Activated naive CD8-positive, alpha-beta T cell treated with anti-CD3 and anti-CD28 coated beads for 36 hours (primary cell): Measurements from ENCODE around the gene PTPN2. TPM values are rescaled to one million over a fixed set of nuclear protein-coding genes. Genes with fewer than 3 reads are reported as not detected.

ENCODE experiments used
- DNase-seq: peaks from one replicate; pipeline ENCODE4 v3.0.0; 2021
- H3K27ac Mint-ChIP-seq: one replicate; pipeline ENCODE4 v1.8.0; 2022; ENCODE audit warnings: mild to moderate bottlenecking, moderate library complexity, mixed read lengths
- H3K27me3 Mint-ChIP-seq: one replicate; pipeline ENCODE4 v1.8.0; 2022; ENCODE audit warnings: mild to moderate bottlenecking, mixed read lengths
- H3K36me3 Mint-ChIP-seq: one replicate; pipeline ENCODE4 v1.8.0; 2021; ENCODE audit warnings: mild to moderate bottlenecking, mixed read lengths
- H3K4me1 Mint-ChIP-seq: one replicate; pipeline ENCODE4 v1.8.0; 2021; ENCODE audit warnings: mixed read lengths
- H3K4me3 Mint-ChIP-seq: one replicate; pipeline ENCODE4 v1.8.0; 2022; ENCODE audit warnings: mild to moderate bottlenecking, moderate library complexity, mixed read lengths
- H3K9me3 Mint-ChIP-seq: one replicate; pipeline ENCODE4 v1.8.0; 2022; ENCODE audit warnings: mixed read lengths
- total RNA-seq, 2 experiments: library from RNA; stranded (reverse); gene quantifications; one replicate each; pipeline ENCODE4 v1.2.3, GENCODE V29; 2021

PTPN2 gene
- 10 to 100 TPM; 50.9 to 57.2 TPM for total RNA-seq

GRCh38 chr18:12883684-12884405 lies at the start of gene PTPN2:
TSS of gene PTPN2 (minus strand) at chr18:12884237. CDS start at chr18:12884141, 96 bp downstream.
- peak within 1 kb of the TSS; percentile 91 for H3K27ac Mint-ChIP-seq

GRCh38 chr18:12933327-12933726 lies 49.3 kb upstream of the PTPN2 start:
- DNase-seq, result no peak
- Mint-ChIP-seq H3K27me3 (peaks cover 7% of the 10 kb centered on the region), H3K9me3 (no peaks in the 10 kb centered on the region), H3K4me3 (no peak overlapping the region), H3K27ac (no peak overlapping the region), H3K4me1 (peaks cover 2% of the 10 kb centered on the region), H3K36me3 (no peaks in the 10 kb centered on the region)

More at GRCh38 chr18:12883684-12884405, at the start of gene PTPN2:
- peak; percentile 95 for DNase-seq
- H3K4me1 Mint-ChIP-seq, result peaks cover 59% of the 10 kb centered on the region
- H3K27me3 Mint-ChIP-seq, result no peaks in the 10 kb centered on the region
- H3K9me3 Mint-ChIP-seq, result no peaks in the 10 kb centered on the region
- peak within 1 kb of the TSS; percentile 87 for H3K4me3 Mint-ChIP-seq
- H3K36me3 Mint-ChIP-seq, result peaks cover 5% of the 10 kb centered on the region

- no peaks in the 10 kb centered on the region for H3K9me3 Mint-ChIP-seq
- DNase-seq, result no peak
- H3K4me3 Mint-ChIP-seq, result no peak overlapping the region
- H3K36me3 Mint-ChIP-seq, result no peaks in the 10 kb centered on the region
- H3K4me1 Mint-ChIP-seq, result peaks cover 2% of the 10 kb centered on the region
- no peak overlapping the region for H3K27ac Mint-ChIP-seq
- H3K27me3 Mint-ChIP-seq, result peaks cover 4% of the 10 kb centered on the region
Measured at GRCh38 chr18:12930908-12931307, 46.9 kb upstream of the PTPN2 start.

GRCh38 chr18:12930376-12930775 lies 46.3 kb upstream of the PTPN2 start:
- Mint-ChIP-seq H3K27me3 (peaks cover 4% of the 10 kb centered on the region), H3K9me3 (no peaks in the 10 kb centered on the region), H3K27ac (no peak overlapping the region), H3K4me3 (no peak overlapping the region), H3K4me1 (peaks cover 2% of the 10 kb centered on the region), H3K36me3 (no peaks in the 10 kb centered on the region)
- DNase-seq, result no peak

- no peaks in the 10 kb centered on the region for H3K36me3 Mint-ChIP-seq
Measured at GRCh38 chr18:12929477-12930083, 45.5 kb upstream of the PTPN2 start.

GRCh38 chr18:12928641-12929040 lies 44.6 kb upstream of the PTPN2 start:
- no peaks in the 10 kb centered on the region for H3K4me1 Mint-ChIP-seq
- no peaks in the 10 kb centered on the region for H3K27me3 Mint-ChIP-seq
- H3K9me3 Mint-ChIP-seq, result no peaks in the 10 kb centered on the region
- no peak overlapping the region for H3K4me3 Mint-ChIP-seq
- DNase-seq, result no peak
- H3K36me3 Mint-ChIP-seq, result no peaks in the 10 kb centered on the region
- H3K27ac Mint-ChIP-seq, result no peak overlapping the region

More at GRCh38 chr18:12929477-12930083, 45.5 kb upstream of the PTPN2 start:
- H3K27ac Mint-ChIP-seq, result no peak overlapping the region
- peaks cover 1% of the 10 kb centered on the region for H3K4me1 Mint-ChIP-seq
- no peak for DNase-seq
- peaks cover 2% of the 10 kb centered on the region for H3K27me3 Mint-ChIP-seq
- H3K9me3 Mint-ChIP-seq, result no peaks in the 10 kb centered on the region
- H3K4me3 Mint-ChIP-seq, result no peak overlapping the region

GRCh38 chr18:12928206-12928605 lies 44.2 kb upstream of the PTPN2 start:
- no peaks in the 10 kb centered on the region for H3K27me3 Mint-ChIP-seq
- no peak overlapping the region for H3K27ac Mint-ChIP-seq
- no peaks in the 10 kb centered on the region for H3K9me3 Mint-ChIP-seq
- H3K36me3 Mint-ChIP-seq, result no peaks in the 10 kb centered on the region
- no peaks in the 10 kb centered on the region for H3K4me1 Mint-ChIP-seq
- H3K4me3 Mint-ChIP-seq, result no peak overlapping the region
- no peak for DNase-seq

- no peaks in the 10 kb centered on the region for H3K9me3 Mint-ChIP-seq
- no peaks in the 10 kb centered on the region for H3K27me3 Mint-ChIP-seq
- H3K27ac Mint-ChIP-seq, result no peak overlapping the region
- H3K36me3 Mint-ChIP-seq, result no peaks in the 10 kb centered on the region
- no peak overlapping the region for H3K4me3 Mint-ChIP-seq
- DNase-seq, result no peak
- peaks cover 6% of the 10 kb centered on the region for H3K4me1 Mint-ChIP-seq
Measured at GRCh38 chr18:12924616-12925015, 40.6 kb upstream of the PTPN2 start.

GRCh38 chr18:12922266-12922665 lies 38.2 kb upstream of the PTPN2 start:
- H3K9me3 Mint-ChIP-seq, result no peaks in the 10 kb centered on the region
- no peak overlapping the region for H3K27ac Mint-ChIP-seq
- H3K36me3 Mint-ChIP-seq, result no peaks in the 10 kb centered on the region
- no peak overlapping the region for H3K4me3 Mint-ChIP-seq
- no peaks in the 10 kb centered on the region for H3K27me3 Mint-ChIP-seq
- peaks cover 6% of the 10 kb centered on the region for H3K4me1 Mint-ChIP-seq
- no peak for DNase-seq

- Mint-ChIP-seq H3K27me3 (no peaks in the 10 kb centered on the region), H3K27ac (no peak overlapping the region), H3K9me3 (no peaks in the 10 kb centered on the region), H3K4me3 (no peak overlapping the region), H3K4me1 (peaks cover 6% of the 10 kb centered on the region), H3K36me3 (no peaks in the 10 kb centered on the region)
- peak; percentile 37 for DNase-seq
Measured at GRCh38 chr18:12921178-12921577, 37.1 kb upstream of the PTPN2 start.

- DNase-seq, result no peak
- H3K4me1 Mint-ChIP-seq, result peaks cover 4% of the 10 kb centered on the region
Measured at GRCh38 chr18:12911929-12912703, 28.1 kb upstream of the PTPN2 start.

GRCh38 chr18:12911025-12911928 lies 27.2 kb upstream of the PTPN2 start:
- DNase-seq, result peak; percentile 75
- Mint-ChIP-seq H3K36me3 (peaks cover 12% of the 10 kb centered on the region), H3K4me3 (peak overlapping the region; percentile 52), H3K9me3 (peaks cover 12% of the 10 kb centered on the region), H3K27me3 (no peaks in the 10 kb centered on the region), H3K4me1 (peaks cover 4% of the 10 kb centered on the region), H3K27ac (peak overlapping the region; percentile 42)

More at GRCh38 chr18:12911929-12912703, 28.1 kb upstream of the PTPN2 start:
- H3K27me3 Mint-ChIP-seq, result no peaks in the 10 kb centered on the region
- peaks cover 12% of the 10 kb centered on the region for H3K9me3 Mint-ChIP-seq
- no peak overlapping the region for H3K27ac Mint-ChIP-seq
- peaks cover 12% of the 10 kb centered on the region for H3K36me3 Mint-ChIP-seq
- no peak overlapping the region for H3K4me3 Mint-ChIP-seq

GRCh38 chr18:12908706-12909105 lies 24.7 kb upstream of the PTPN2 start:
- Mint-ChIP-seq H3K36me3 (peaks cover 10% of the 10 kb centered on the region), H3K9me3 (peaks cover 10% of the 10 kb centered on the region), H3K27me3 (no peaks in the 10 kb centered on the region), H3K4me1 (peaks cover 7% of the 10 kb centered on the region), H3K4me3 (no peak overlapping the region), H3K27ac (no peak overlapping the region)
- no peak for DNase-seq

- Mint-ChIP-seq H3K9me3 (no peaks in the 10 kb centered on the region), H3K4me3 (no peak overlapping the region), H3K36me3 (no peaks in the 10 kb centered on the region), H3K27ac (no peak overlapping the region), H3K4me1 (peaks cover 7% of the 10 kb centered on the region), H3K27me3 (no peaks in the 10 kb centered on the region)
- no peak for DNase-seq
Measured at GRCh38 chr18:12907258-12907925, 23.4 kb upstream of the PTPN2 start.
